Panc1 (cell line): Measurements from ENCODE around the gene SLC11A1. TPM values are rescaled to one million over a fixed set of nuclear protein-coding genes. Genes with fewer than 3 reads are reported as not detected.

Experiments
- ATAC-seq: fragments of 200-7000 bp; cut with Tn5 transposase; 2 replicates; pipeline ENCODE4 v1.9.1; 2020; ENCODE audit warnings: mild to moderate bottlenecking, moderate library complexity
- BruUV-seq: library from RNA; stranded (reverse); fragments of 400-500 nt; replicated peaks from 2 replicates; lab custom pipeline; 2021; lab: Mats Ljungman, UMichigan
- CTCF ChIA-PET: fragments of 300-600 bp; sonication (Branson Sonifier 250); formaldehyde crosslinking; loops from one replicate; lab custom pipeline; 2022; ENCODE audit warnings: antibody characterized with exemption; lab: Charles Lee
- POLR2A ChIA-PET: fragments of 300-600 bp; sonication (Branson Sonifier 250); formaldehyde crosslinking; loops from one replicate; lab custom pipeline; 2022; ENCODE audit warnings: antibody characterized with exemption; lab: Charles Lee
- DNase-seq: peaks from one replicate; pipeline ENCODE4 v3.0.0-alpha.2; 2010; ENCODE audit warnings: low read depth, low spot score
- H3K27ac ChIP-seq: 2 replicates; pipeline ENCODE4 v1.5.1; 2011; ENCODE audit warnings: mild to moderate bottlenecking, low read length, inconsistent platforms
- H3K27me3 ChIP-seq: fragments of 200-500 bp; sonication (Bioruptor generic); 2 replicates; pipeline ENCODE4 v1.6.0; 2014; ENCODE audit warnings: low read length, inconsistent platforms; ENCODE audit not compliant: control insufficient read depth, insufficient read depth
- H3K36me3 ChIP-seq: fragments of 200-500 bp; sonication (Bioruptor generic); 2 replicates; pipeline ENCODE4 v1.5.1; 2014; ENCODE audit warnings: inconsistent platforms, mild to moderate bottlenecking, low read length, moderate library complexity; ENCODE audit not compliant: control insufficient read depth, insufficient read depth
- H3K4me1 ChIP-seq: 2 replicates; pipeline ENCODE4 v1.5.1; 2011; ENCODE audit warnings: inconsistent platforms, mild to moderate bottlenecking, low read length, moderate library complexity; ENCODE audit not compliant: control insufficient read depth, insufficient read depth
- H3K4me3 ChIP-seq, 2 experiments: 2 replicates each; pipeline ENCODE4 v1.5.1; 2011 to 2012; ENCODE audit warnings: low read depth in 2 of 2, low read length in 2 of 2, mild to moderate bottlenecking in 2 of 2, inconsistent platforms in 1 of 2, moderate library complexity in 1 of 2
- H3K9me3 ChIP-seq: fragments of 200-500 bp; sonication (Bioruptor generic); 2 replicates; pipeline ENCODE4 v1.5.1; 2014; ENCODE audit warnings: low read depth, mild to moderate bottlenecking, inconsistent platforms, low read length, moderate library complexity; ENCODE audit not compliant: control insufficient read depth, insufficient read depth
- POLR2AphosphoS5 ChIP-seq: IDR thresholded peaks from 2 replicates; pipeline ENCODE4 v1.6.1; 2012; ENCODE audit warnings: mild to moderate bottlenecking, low read depth, low read length, moderate library complexity
- SIN3A ChIP-seq: IDR thresholded peaks from 2 replicates; pipeline ENCODE4 v1.6.1; 2012; ENCODE audit warnings: low read depth, mild to moderate bottlenecking, low read length, moderate library complexity, borderline replicate concordance; ENCODE audit not compliant: insufficient read depth
- TCF7L2 ChIP-seq: IDR thresholded peaks from 2 replicates; pipeline ENCODE4 v1.6.1; 2011; ENCODE audit warnings: mild to moderate bottlenecking, low read depth, low read length, inconsistent platforms
- in situ Hi-C: cut with HindIII; loops from 2 replicates; pipeline ENCODE4 v1.10.0; 2016; ENCODE audit warnings: low sequenced_read_pairs, low pct_unique_long_range_greater_than_20kb
- intact Hi-C: fragments of 100-400 bp; cut with micrococcal nuclease; formaldehyde crosslinking; loops from one replicate; pipeline ENCODE4 v1.10.0; 2022; ENCODE audit not compliant: unreplicated experiment
- total RNA-seq: library from RNA; stranded (reverse); gene quantifications from one replicate; pipeline ENCODE4 v1.2.1, GENCODE V29; 2021; ENCODE audit not compliant: unreplicated experiment
- TF ChIP-seq, protein P1 (sequence below), 2 experiments: IDR thresholded peaks; 2 replicates each; pipeline ENCODE4 v1.6.1; 2011 to 2012; ENCODE audit warnings: low read depth in 2 of 2, control low read depth in 1 of 2, low read length in 1 of 2, mild to moderate bottlenecking in 1 of 2, moderate library complexity in 1 of 2; ENCODE audit not compliant: insufficient read depth in 1 of 2
- TF ChIP-seq, protein P2 (sequence below): fragments of 450-650 bp; IDR thresholded peaks from 2 replicates; pipeline ENCODE4 v1.5.1; 2017; ENCODE audit warnings: mild to moderate bottlenecking

Gene SLC11A1
- total RNA-seq, 1 experiment from 2014 or later = 0.31 TPM

- intact Hi-C loops (no loop called here), in situ Hi-C loops (no loop called here)
- Histone ChIP-seq H3K27ac (no peak overlapping the region), H3K9me3 (peaks cover 5% of the 10 kb centered on the region; the same call in 1 of the 2 replicates), H3K27me3 (no peaks in the 10 kb centered on the region), H3K36me3 (no peaks in the 10 kb centered on the region), H3K4me3 (no peak overlapping the region), H3K4me1 (peaks cover 7% of the 10 kb centered on the region; the same call in 1 of the 2 replicates)
- CTCF ChIA-PET = interaction anchor here (0.6 kb wide), 1 partner anchor 54 kb away, joined by 3 read pairs; no protein-coding TSS in a partner anchor
- POLR2A ChIA-PET = no interaction called here
- ATAC-seq (no peak), DNase-seq (no peak)
- BruUV-seq = no TSS peak
- no peak for TF ChIP-seq SIN3A
- TF ChIP-seq POLR2AphosphoS5 = no peak
- TF ChIP-seq, protein P1, sequence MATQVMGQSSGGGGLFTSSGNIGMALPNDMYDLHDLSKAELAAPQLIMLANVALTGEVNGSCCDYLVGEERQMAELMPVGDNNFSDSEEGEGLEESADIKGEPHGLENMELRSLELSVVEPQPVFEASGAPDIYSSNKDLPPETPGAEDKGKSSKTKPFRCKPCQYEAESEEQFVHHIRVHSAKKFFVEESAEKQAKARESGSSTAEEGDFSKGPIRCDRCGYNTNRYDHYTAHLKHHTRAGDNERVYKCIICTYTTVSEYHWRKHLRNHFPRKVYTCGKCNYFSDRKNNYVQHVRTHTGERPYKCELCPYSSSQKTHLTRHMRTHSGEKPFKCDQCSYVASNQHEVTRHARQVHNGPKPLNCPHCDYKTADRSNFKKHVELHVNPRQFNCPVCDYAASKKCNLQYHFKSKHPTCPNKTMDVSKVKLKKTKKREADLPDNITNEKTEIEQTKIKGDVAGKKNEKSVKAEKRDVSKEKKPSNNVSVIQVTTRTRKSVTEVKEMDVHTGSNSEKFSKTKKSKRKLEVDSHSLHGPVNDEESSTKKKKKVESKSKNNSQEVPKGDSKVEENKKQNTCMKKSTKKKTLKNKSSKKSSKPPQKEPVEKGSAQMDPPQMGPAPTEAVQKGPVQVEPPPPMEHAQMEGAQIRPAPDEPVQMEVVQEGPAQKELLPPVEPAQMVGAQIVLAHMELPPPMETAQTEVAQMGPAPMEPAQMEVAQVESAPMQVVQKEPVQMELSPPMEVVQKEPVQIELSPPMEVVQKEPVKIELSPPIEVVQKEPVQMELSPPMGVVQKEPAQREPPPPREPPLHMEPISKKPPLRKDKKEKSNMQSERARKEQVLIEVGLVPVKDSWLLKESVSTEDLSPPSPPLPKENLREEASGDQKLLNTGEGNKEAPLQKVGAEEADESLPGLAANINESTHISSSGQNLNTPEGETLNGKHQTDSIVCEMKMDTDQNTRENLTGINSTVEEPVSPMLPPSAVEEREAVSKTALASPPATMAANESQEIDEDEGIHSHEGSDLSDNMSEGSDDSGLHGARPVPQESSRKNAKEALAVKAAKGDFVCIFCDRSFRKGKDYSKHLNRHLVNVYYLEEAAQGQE (IDR thresholded peaks at IDR 0.05; ENCODE audit: insufficient read depth in 1 of 2, low read depth in 2 of 2, low read length in 1 of 2) = no peak
- no peak for TF ChIP-seq TCF7L2
- TF ChIP-seq, protein P2, sequence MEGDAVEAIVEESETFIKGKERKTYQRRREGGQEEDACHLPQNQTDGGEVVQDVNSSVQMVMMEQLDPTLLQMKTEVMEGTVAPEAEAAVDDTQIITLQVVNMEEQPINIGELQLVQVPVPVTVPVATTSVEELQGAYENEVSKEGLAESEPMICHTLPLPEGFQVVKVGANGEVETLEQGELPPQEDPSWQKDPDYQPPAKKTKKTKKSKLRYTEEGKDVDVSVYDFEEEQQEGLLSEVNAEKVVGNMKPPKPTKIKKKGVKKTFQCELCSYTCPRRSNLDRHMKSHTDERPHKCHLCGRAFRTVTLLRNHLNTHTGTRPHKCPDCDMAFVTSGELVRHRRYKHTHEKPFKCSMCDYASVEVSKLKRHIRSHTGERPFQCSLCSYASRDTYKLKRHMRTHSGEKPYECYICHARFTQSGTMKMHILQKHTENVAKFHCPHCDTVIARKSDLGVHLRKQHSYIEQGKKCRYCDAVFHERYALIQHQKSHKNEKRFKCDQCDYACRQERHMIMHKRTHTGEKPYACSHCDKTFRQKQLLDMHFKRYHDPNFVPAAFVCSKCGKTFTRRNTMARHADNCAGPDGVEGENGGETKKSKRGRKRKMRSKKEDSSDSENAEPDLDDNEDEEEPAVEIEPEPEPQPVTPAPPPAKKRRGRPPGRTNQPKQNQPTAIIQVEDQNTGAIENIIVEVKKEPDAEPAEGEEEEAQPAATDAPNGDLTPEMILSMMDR = no peak
These were observed 27.1 kb upstream of the SLC11A1 start for GRCh38 chr2:218354850-218355443.

DNA sequence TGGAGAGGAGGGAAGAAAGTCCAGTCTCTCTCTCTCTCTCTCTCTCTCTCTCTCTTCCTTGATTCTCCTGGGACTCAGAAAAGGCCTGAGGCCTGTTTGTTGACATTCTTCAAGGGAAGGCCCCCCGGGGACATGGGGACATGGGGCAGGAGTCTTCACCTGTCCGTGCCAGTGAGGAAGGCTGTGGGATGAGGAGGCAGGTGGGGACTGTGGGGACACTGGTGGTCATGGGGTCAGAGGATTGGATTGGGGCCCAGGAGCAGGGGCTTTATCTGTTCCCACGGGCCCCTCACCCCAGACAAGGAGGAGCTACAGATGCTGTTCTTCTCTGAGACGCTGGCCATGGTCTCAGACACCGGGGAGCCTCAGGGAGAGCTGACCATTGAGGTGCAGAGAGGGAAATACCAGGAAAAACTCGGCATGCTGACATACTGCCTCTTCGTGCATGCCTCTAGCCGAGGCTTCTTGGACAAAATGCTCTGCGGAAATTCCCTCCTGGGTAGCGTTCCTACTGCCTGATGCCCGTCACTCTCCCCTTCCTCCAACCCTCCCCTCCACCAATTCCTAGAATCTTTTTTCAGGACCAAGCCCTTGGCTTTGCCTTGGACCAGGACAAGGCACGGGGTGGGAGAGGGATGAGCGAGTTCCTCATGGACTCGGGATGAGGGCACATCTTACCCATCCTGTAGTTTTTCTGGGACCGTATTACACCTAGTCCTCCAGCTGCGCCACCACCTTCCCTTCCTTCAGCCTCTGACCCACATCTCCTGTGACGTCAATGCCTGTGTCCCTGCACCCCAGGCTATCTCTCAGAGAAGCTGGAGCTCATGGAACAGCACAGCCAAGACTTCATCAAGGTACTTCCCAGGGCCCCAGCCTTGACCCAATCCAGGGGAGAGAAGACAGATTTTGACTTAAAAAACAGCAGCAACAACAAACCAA is 24.6 kb upstream of the SLC11A1 start:
- TF ChIP-seq, protein P1 (IDR thresholded peaks at IDR 0.05; ENCODE audit: insufficient read depth in 1 of 2, low read depth in 2 of 2, low read length in 1 of 2) = no peak
- TF ChIP-seq TCF7L2 (no peak), POLR2AphosphoS5 (no peak), SIN3A (no peak)
- TF ChIP-seq, protein P2 = no peak
- intact Hi-C loops (no loop called here), in situ Hi-C loops (no loop called here)
- ATAC-seq = peak; percentile 56
- ChIA-PET CTCF (interaction anchor here (0.6 to 2.4 kb wide), 5 partner anchors 10 to 549 kb away, joined by 3 to 16 read pairs (median 3); no protein-coding TSS in a partner anchor), POLR2A (no interaction called here)
- Histone ChIP-seq H3K9me3 (no peaks in the 10 kb centered on the region), H3K36me3 (no peaks in the 10 kb centered on the region), H3K27ac (peak overlapping the region; percentile 23; the same call in 1 of the 2 replicates), H3K4me3 (no peak overlapping the region), H3K4me1 (peaks cover 7% of the 10 kb centered on the region; the same call in 1 of the 2 replicates), H3K27me3 (no peaks in the 10 kb centered on the region)
- DNase-seq = no peak
- BruUV-seq = no TSS peak
